ENCODE data around the gene AIG1. TPM values are rescaled to one million over a fixed set of nuclear protein-coding genes. Genes with fewer than 3 reads are reported as not detected.

The AIG1 gene
- polyA plus RNA-seq, 1 donor from 2014 or later = 23.2 TPM

GRCh38 chr6:143264986-143265764 lies 204.5 kb downstream of the AIG1 start:
- H2AFZ ChIP-seq (ENCODE audit: low read depth, low read length) = no peak overlapping the region
- no peaks in the 10 kb centered on the region for H3K36me3 ChIP-seq (ENCODE audit: insufficient read depth, low read length)
- no peaks in the 10 kb centered on the region for H3K79me2 ChIP-seq (replicated peaks; ENCODE audit: insufficient read depth, low read length)
- H3K27me3 ChIP-seq (ENCODE audit: insufficient read depth, low read depth, low read length) = no peaks in the 10 kb centered on the region
- no peaks in the 10 kb centered on the region for H4K20me1 ChIP-seq (ENCODE audit: insufficient read depth)
- no peaks in the 10 kb centered on the region for H3K9me3 ChIP-seq (ENCODE audit: low read length)
- no peak overlapping the region for H3K4me3 ChIP-seq (ENCODE audit: low read length)
- no peak overlapping the region for H3K9ac ChIP-seq (ENCODE audit: low read length)
- no peaks in the 10 kb centered on the region for H3K9me2 ChIP-seq (ENCODE audit: insufficient read depth, low read length)
- no peak overlapping the region for H3K27ac ChIP-seq (ENCODE audit: low read length)
- no peaks in the 10 kb centered on the region for H3F3A ChIP-seq (ENCODE audit: insufficient read depth, low read length, poor library complexity, severe bottlenecking)
- no peak for TF ChIP-seq POLR2AphosphoS5 (IDR thresholded peaks at IDR 0.05)
- TF ChIP-seq EP300 (conservative IDR thresholded peaks at IDR 0.05; ENCODE audit: poor library complexity, severe bottlenecking) = no peak
- no peak for TF ChIP-seq REST (IDR thresholded peaks at IDR 0.05; ENCODE audit: borderline replicate concordance)
- TF ChIP-seq RAD21 (conservative IDR thresholded peaks at IDR 0.05) = no peak
- TF ChIP-seq EZH2 (IDR thresholded peaks at IDR 0.05; ENCODE audit: borderline replicate concordance, insufficient read depth, low read length, poor library complexity, severe bottlenecking) = no peak
- TF ChIP-seq, protein P1, sequence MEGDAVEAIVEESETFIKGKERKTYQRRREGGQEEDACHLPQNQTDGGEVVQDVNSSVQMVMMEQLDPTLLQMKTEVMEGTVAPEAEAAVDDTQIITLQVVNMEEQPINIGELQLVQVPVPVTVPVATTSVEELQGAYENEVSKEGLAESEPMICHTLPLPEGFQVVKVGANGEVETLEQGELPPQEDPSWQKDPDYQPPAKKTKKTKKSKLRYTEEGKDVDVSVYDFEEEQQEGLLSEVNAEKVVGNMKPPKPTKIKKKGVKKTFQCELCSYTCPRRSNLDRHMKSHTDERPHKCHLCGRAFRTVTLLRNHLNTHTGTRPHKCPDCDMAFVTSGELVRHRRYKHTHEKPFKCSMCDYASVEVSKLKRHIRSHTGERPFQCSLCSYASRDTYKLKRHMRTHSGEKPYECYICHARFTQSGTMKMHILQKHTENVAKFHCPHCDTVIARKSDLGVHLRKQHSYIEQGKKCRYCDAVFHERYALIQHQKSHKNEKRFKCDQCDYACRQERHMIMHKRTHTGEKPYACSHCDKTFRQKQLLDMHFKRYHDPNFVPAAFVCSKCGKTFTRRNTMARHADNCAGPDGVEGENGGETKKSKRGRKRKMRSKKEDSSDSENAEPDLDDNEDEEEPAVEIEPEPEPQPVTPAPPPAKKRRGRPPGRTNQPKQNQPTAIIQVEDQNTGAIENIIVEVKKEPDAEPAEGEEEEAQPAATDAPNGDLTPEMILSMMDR (IDR thresholded peaks at IDR 0.05; ENCODE audit: poor library complexity, severe bottlenecking) = no peak
- no peak for TF ChIP-seq MXI1 (conservative IDR thresholded peaks at IDR 0.05; ENCODE audit: poor library complexity, severe bottlenecking)
- no peak for TF ChIP-seq TAF1 (IDR thresholded peaks at IDR 0.05; ENCODE audit: low read depth)
- no peak for TF ChIP-seq SMC3 (conservative IDR thresholded peaks at IDR 0.05; ENCODE audit: poor library complexity)
- H3K4me2 ChIP-seq (ENCODE audit: low read length) = no peak overlapping the region

DNA sequence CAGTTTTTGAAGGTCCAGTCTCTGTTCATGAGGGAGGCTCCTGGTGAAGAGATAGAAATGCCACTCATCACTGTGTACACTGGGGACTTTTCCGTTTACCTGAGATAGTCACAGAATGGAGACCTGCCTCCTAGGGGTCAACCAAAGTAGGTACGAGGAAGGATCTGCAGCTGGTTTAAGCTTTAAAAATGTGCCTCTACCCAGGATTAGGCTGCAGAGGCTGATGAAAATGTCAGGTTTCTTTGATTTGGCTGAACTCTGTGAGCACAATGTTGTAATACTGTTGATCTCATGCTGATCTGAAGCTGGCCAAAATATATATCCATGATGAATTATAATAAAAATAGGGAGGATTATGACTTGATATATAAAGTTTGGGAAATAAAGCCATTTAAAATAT lies 207.1 kb downstream of the AIG1 start:
- Histone ChIP-seq H3K9me3 (ENCODE audit: low read length) (no peaks in the 10 kb centered on the region), H2AFZ (ENCODE audit: low read depth, low read length) (no peak overlapping the region), H3K79me2 (replicated peaks; ENCODE audit: insufficient read depth, low read length) (no peaks in the 10 kb centered on the region), H3K4me2 (ENCODE audit: low read length) (no peak overlapping the region), H4K20me1 (ENCODE audit: insufficient read depth) (no peaks in the 10 kb centered on the region), H3K36me3 (ENCODE audit: insufficient read depth, low read length) (no peaks in the 10 kb centered on the region), H3K9me2 (ENCODE audit: insufficient read depth, low read length) (no peaks in the 10 kb centered on the region), H3K27me3 (ENCODE audit: insufficient read depth, low read depth, low read length) (no peaks in the 10 kb centered on the region), H3F3A (ENCODE audit: insufficient read depth, low read length, poor library complexity, severe bottlenecking) (no peaks in the 10 kb centered on the region), H3K4me3 (ENCODE audit: low read length) (no peak overlapping the region), H3K9ac (ENCODE audit: low read length) (no peak overlapping the region), H3K27ac (ENCODE audit: low read length) (no peak overlapping the region)
- TF ChIP-seq EZH2 (IDR thresholded peaks at IDR 0.05; ENCODE audit: borderline replicate concordance, insufficient read depth, low read length, poor library complexity, severe bottlenecking) (no peak), TAF1 (IDR thresholded peaks at IDR 0.05; ENCODE audit: low read depth) (no peak), SMC3 (conservative IDR thresholded peaks at IDR 0.05; ENCODE audit: poor library complexity) (no peak), RAD21 (conservative IDR thresholded peaks at IDR 0.05) (no peak), REST (IDR thresholded peaks at IDR 0.05; ENCODE audit: borderline replicate concordance) (no peak), POLR2AphosphoS5 (IDR thresholded peaks at IDR 0.05) (no peak), EP300 (conservative IDR thresholded peaks at IDR 0.05; ENCODE audit: poor library complexity, severe bottlenecking) (no peak), MXI1 (conservative IDR thresholded peaks at IDR 0.05; ENCODE audit: poor library complexity, severe bottlenecking) (no peak)
- TF ChIP-seq, protein P1 (IDR thresholded peaks at IDR 0.05; ENCODE audit: poor library complexity, severe bottlenecking) = no peak
